Activated T-cell treated with anti-CD3 and anti-CD28 coated beads, Interleukin-2, amount 50 U/mL, for 48 hours (primary cell): ENCODE measurements around the gene HOMER3.
"Not testable (repeated sequence)": the region's sequence is repeated elsewhere in the genome, so short reads cannot be mapped to it uniquely, and the experiment has no call there.

Experiments used
- DNase-seq, 2 experiments: peaks; one replicate each; pipeline ENCODE4 v3.0.0-alpha.2; 2020

The HOMER3 gene

DNA sequence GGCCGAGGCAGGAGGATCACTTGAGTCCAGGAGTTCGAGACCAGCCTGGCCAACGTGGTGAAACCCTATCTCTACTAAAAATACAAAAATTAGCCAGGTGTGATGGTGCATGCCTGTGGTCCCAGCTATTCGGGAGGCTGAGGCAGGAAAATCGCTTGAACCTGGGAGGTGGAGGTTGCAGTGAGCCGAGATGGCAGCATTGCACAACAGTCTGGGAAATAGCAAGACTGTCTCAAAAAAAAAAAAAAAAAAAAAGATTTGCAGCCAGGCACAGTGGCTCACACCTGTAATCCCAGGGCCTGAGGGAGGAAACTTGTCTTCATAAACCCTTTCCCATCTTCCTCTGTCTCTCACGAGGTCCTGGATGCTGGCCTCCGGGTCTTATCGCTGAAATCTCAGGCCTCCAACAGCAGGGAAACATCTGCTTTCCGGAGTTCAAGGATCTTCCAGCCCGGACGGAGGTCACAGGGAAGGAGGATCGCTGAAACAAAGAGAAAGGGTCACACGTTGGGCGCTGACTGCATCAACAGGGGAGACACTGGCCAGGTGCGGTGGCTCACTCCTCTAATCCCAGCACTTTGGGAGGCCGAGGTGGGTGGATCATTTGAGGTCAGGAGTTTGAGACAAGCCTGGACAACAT lies 11.5 kb upstream of the HOMER3 start:
- DNase-seq: not testable (repeated sequence)

DNA sequence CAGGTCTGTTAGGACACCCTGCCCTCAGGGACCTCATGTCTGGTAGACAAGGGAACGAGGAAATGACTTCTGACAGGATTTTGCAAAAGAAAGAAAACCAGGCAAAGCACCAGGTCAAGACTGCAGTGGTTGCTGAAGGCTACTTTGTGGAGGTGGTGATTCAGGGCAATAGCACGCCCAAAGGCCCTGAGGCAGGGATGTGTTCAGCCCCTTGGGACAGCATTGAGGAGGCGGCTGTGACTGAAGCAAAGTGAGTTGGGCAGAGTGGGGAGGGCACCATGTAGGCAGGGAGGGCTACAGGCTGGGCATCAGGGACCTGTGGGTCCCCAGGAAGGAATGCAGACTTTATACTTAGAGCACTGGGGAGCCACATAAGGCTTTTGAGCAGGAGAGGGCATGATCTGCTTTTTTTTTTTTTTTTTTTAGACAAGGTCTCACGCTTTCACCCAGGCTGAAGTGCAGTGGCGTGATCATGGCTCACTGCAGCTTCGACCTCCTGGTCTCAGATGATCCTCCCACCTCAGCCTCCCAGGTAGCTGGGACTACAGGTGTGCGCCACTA lies 10.8 kb upstream of the HOMER3 start:
- no peak for DNase-seq

DNA sequence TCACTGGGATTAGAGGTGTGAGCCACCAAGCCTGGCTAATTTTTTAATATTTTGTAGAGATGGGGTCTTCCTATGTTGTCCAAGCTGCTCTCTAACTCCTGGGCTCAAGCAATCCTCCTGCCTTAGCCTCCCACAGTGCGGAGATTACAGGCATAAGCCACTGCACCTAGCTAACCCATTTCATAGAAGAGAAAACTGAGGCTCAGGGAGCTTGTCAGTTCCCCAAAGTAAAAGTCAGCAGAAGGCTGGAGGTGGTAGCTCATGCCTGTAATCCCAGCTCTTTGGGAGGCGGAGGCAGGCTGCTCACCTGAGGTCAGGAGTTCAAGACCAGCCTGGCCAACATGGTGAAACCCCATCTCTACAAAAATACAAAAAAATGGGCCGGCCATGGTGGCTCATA lies 8.8 kb upstream of the HOMER3 start:
- DNase-seq: no peak

DNA sequence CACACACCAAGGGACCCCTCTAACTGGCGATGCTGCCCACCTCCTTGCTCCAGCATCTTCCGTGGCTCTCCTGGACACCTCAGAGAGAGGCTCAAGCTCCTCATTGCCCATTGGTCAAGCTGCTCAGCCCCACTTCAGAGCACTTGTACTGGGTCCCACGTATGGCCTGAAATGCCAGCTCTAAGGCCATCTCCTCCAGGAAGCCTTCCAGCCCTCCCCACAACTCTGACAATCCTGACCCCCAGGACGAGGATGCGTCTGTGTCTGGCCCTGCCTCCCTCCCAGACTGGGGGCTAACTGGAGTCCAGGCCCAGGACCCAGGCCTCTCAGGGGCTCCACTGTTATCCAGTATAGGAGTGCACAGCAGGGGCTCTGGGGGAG lies 7.9 kb upstream of the HOMER3 start:
- DNase-seq: no peak

DNA sequence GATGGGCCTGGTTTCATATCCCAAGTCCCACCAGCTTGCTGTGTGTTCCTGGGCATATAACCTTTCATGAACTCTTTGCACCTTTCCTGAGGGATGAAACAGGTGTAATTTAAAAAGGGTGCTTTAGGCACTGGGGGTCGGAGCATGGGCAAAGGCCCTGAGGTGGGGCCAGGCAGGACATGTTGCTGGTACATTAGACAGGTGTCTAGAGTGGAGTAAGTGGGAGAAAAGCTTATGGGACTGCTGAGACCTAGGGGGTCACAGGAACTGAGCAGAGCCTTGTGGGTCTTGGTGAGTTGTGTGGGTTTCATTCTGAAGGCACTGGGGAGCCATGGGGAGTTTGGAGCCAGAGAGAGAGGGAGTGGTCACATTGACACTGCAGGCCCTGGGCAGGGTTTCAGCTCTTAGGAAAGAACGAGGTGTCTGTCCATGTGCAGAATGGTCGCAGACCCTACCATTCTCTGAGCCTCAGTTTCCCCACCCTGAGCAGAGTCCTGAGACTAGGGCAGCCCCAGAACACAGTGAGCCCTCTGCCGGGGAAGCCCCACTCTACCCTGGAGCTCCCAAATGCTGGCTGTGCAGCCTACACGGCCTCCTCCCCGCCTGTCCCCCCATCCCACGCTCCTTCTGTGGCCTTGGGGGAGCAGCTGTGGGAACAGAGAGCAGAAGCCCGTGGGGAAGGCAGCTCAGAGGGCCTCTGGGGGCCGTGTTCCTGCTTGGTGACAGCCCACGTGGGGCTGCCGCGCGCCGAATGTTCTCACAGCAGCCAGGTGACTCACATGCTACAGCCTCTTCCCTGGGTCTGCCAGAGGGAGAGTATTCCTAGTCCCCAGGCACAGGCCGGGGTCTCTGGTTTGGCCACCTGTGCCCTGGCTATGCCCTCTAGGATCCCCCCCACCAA lies 7.3 kb upstream of the HOMER3 start:
- DNase-seq: no peak

DNA sequence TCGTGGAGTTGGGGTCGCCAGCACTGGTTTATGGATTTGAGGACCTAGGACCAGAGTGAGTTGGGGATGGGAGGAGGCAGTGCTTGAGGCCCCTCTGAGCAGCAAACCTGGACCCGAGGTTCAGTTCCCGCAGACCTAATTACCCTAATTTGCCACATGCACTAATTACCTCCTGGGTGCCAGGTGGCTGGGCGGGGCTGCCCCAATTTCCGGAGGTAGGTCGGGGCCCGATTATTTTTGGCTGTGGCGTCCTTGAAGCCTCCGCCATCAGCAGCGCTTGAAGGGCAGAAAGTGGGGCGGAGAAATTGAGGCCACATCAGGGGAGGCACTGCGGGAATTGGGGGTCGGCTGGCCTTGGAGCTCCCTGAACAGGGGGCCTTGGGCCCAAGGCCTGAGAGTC lies 5.9 kb upstream of the HOMER3 start:
- no peak for DNase-seq

DNA sequence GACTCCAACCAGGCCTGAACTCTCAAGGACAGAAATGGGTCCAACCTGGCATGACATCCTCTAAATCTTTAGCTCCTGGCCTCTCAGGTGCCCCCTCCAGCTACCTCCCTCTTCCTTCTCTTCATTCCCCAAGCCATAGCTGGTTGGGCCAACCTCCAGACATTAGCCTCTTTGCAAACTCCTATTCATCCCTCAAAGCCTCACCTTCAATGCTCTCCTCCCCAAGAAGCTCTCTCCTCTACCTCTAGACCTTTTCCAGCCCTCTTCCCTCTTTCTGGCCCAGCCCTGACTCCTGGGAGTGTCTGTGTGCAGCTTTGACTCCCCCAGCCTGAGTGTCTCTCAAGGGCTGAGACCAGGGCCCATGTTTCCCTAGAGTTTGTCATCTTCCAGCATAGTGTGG lies 5.3 kb upstream of the HOMER3 start:
- DNase-seq: no peak

DNA sequence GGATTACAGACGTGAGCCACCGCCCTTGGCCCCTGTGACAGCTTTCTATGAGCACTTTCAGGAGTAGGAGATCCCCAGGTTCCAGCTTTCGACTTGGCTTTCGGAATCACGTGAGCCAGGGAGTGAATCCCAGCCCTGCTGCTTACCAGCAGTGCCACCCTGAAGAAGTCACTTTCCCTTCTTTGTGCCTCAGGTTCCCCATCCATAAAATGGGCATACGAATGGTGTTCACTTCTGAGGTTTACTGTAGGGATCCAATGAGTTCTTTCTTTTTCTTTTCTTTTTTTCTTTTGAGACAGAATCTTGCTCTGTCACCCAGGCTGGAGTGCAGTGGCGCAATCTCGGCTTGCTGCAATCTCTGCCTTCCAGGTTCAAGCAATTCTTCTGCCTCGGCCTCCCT lies 4.3 kb upstream of the HOMER3 start:
- no peak for DNase-seq

DNA sequence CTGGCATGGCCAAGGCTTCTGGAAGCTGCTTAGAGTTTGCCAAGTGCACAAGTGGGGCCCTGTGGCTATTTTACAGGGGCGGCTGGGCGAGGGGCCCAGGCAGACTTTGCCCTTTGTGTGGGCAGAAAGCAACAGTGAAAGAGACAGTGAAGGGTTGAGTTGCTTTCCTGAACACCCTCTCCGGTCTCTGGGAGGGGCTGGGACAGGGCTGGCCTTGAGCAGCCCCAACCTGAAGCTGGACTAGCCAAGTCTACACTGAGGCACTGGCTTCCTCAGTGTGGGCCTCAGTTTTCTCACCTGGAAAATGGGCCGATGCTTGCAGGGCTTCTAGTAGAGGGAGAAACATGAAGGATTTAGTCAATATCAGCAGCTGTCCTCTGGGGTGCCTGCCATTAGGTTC lies 2.4 kb upstream of the HOMER3 start:
- DNase-seq: no peak

DNA sequence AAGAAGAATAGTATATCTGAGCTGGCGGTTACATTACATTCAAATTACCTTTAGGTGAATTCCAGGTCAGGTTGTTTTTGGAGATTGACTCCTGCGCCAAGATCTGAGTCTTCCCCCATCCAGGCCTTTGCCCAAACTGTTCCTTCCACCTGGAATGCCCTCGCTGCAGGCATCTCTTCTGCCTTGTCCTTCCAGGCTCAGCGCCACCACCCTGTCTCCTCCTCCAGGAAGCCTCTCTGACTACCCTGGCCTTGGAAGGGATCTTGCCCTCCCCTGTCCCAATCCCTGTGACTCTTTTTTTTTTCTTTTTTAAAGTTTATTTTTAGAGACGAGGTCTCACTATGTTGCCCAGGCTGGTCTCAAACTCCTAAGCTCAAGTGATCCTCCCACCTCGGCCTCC lies 1.7 kb upstream of the HOMER3 start:
- no peak for DNase-seq

DNA sequence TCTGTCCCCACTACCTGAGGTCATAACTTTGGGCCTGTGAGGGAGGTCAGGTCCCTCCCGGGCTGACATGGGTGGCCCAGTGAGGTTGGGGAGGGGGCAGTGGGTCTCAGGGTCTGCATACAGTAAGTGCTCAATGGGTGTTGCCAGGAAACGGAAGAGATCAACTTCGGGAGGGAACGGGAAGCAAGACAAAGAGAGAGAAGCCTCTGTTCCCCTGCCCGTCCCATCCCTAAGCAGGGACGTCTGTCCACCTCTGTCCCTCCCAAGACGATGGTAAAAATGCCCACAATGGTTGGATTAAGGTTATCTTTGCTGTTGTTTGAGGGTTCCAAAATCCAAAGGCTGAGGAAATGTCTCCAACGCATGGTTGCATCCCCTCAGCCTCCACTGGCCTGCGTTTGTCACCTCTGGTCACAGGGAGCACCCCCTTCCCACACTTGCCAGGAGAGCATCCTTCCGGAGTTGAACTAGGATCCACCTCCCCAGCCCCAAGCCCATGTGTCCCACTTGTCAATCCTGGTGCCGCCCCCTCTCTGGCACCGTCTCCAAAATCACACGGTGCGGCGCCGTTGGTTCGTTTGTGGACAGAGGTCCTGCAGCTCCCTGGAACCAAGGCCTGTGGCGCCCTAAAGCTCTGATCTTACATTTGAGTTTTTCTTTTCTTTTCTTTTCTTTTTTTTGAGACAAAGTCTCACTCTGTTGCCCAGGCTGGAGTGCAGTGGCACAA lies 774 bp upstream of the HOMER3 start:
- DNase-seq: no peak

DNA sequence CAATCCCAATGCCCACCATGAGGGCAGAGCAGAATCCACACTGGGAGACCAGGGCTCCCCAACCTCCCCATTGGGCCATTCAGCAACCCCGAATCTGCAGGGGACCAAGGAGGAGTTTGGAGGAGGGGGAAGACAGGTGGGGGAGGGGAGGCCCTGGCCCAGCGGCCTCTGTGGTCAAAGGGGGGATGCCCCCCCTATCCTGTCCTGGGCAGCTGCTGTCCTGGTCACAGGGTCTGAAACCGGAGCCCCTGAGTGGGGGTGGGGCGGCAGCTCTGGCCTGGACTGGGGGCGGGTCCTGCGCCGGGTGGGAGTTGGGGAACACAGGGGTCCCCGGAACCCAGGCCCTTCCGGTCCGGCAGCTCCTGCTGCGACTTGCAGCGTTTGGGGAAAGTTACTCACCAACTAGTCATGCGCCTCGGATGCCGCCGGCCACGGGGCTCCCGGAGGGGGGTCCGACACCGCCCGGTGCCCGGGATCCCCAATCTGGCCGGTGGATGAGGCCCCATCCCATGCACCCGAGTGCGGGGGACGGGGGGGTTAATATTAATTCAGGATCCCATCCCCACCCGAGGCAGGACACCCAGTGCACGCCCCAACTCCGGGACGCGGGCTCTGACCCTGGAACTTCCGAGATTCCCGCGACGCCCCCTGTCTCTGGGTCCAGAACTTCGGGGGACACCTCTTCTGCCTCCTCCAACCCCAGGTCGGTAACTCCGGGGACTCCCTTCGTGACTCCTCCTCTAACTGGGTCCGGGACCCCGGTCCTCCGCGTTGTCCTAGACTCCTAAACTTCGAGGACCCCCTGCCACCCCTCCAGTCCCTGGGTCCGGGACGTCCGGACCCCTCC lies 872 bp downstream of the HOMER3 start:
- peak in 1 of 2 experiments; percentile 45 for DNase-seq

DNA sequence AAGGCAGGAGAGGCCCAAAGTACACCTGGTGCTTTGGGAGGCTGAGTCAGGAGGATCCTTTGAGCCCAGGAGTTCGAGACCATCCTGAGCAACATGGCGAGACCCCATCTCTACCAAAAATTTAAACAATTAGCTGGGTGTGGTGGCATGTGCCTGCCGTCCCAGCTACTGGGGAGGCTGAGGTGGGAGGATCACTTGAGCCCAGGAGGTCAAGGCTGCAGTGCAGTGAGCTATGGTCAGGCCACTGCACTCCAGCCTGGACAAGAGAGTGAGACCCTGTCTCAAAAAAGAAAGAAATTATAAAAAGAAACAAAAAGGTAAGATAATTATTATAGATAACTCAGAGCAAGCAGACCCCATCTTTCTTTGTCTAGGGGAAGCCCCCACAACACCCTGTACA lies 1.9 kb downstream of the HOMER3 start:
- DNase-seq: no peak

DNA sequence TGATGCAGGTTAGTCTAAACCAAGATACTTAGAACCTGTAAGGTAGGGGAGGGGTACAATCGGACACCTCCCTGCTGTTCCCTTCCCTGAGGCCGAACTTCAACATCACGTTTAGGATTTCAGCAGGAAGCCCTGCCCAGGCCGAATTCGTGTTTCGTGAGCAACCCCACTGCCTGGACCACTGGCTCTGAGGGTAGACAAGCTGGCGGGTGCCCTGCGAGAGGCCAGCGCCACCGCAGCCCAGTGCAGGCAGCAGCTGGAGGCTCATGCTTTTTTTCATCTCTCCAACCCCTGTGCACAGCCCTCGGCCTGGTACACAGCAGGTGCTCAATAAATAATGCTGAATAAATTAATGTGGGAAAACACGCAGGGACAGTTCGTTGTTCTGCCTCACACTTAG lies 7.7 kb downstream of the HOMER3 start:
- no peak for DNase-seq

DNA sequence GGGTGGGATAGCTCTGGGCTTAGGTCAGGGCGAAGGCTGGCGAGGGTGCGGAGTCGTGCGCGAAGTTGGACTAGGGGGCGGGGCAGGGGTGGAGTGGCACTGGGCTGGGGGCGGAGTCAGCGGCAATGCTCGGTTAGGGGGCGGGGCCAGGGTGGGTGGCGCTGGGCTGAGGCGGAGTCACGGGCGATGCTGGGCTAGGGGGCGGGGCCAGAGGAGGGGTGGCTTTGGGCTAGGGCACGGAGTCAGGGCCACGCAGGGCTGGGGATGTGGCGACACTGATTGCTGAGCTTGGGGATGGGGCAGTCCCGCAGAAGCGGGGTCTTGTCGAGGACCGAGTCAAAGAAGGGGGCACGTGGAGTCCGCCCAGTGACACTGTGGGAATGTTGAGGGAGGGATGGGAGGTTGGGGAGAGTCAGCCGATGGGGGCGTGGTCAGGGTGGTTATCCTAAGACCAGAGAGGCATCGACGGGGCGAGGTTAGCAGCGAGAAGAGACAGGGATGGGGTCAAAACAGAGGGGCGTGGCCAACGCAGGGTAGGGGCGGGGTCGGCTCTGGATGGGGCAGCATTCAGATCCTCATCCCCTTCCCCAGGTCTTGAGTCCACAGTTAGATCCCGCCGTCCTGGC lies 8.7 kb downstream of the HOMER3 start:
- DNase-seq: peak; percentile 91

DNA sequence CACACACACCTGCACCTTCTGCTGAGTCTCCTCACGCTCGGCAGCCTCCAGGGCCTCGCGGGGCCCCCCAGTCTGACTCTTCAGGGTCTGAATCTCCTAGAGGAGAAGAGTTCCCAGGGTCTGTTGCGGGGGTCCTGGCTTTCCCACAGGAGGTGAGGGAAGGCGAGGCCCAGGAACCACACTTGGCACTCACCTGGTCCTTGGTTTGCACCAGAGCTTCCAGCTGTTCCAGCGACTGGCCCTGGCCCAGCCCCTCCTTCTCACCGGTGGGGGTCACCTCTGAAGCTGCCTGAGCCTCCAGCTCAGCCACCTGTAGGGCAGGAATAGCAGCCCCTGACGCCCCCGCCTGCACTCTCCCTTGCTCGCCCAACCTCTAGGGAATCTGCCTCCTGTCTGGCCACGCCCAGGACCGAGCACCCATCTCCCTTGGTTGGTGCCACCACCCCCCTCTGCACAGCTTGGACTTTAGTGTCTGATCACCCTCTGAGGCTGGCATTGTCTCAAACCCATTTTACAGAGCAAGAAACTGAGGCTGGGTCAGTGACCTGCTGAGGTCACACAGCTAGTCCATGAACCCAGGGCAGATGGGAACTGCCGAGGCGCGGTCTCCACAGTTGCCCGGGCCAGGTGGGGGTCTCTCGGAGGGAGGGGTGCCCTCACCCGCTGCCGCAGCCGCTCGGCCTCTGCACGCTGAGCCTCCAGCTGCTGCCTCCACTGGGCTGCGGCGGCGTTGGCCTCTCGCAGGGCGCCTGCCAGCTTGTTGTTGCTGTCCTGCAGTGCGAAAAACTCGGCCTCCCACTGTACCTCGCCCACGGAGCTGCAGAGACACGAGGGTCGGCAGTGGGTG lies 9.5 kb downstream of the HOMER3 start:
- no peak for DNase-seq

DNA sequence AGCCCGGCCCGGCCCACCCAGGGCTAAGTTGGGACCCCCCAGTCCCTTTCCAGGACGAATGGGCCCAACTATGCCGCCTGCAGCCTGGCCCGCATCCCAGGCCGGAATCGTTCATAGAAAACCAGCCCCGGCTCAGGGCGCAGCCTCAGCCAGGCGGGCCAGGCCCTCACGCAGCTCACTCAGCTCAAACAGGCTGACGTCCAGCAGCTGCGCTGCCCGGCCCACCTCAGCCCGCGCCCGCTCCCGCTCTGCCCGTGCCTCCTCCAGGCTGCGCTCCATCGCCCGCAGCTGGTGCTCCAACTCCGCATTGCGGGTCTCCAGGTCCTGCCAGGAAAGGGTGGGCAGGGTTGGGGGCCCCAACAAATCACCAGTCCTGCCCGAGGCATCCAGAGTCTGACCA lies 11.7 kb downstream of the HOMER3 start:
- DNase-seq: no peak

DNA sequence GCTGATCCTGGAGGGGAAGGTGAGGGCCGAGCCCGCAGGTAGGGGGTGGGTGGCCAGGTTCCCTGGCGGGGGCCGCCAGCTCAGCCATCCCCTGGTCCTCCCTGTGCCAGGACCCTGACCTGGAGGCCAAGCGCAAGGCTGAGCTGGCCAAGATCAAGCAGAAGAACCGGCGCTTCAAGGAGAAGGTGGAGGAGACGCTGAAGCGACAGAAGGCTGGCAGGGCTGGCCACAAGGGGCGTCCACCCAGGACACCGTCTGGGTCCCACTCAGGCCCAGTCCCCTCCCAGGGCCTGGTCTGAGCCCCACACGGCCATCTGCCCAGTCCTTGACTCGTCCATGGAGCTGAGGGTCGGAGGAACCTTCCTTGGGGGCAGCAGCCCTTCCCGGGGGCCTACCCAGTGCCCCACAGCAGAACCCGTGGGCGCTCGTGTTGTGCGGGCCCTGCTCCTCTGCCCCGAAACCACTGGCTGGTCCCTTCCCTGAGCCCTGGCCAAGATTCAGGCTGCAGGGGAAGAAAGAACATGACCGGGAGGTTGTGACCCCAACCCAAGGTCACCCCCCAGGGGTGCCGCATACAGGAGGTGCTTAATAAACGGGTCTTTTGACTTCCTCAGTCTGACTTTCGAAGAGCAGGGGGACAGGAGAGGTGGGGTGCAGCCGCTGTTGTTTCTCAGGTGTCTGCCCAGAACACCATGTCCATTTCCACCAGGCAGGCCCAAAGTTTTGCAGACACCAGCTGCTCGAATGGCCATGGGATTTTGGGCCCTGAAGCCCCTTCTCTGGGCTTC lies 12.8 kb downstream of the HOMER3 start:
- no peak for DNase-seq

DNA sequence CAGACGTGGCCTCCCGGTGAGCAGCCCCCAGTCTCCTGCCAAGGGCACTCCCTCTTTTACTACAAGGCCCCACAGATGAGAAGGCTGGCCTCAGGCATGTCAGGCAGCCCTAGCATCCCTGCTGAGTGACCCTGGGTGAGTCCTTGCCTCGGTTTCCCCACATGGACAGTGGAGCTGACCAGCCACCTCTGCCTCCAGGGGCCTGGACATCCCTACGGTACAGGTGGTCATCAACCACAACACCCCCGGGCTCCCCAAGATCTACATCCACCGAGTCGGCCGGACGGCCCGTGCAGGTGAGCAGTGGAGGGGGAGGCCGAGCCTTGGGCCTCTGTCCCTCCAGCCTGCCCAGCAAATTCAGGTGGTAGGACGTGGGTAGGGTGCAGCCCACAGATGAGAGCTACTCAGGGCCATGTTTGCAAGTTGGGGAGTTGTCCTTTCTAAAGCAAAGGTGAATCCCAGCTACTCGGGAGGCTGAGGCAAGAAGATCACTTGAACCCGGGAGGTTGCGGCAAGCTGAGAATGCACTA lies 16.3 kb downstream of the HOMER3 start:
- no peak for DNase-seq
